GM21717 (cell line): ENCODE results near the gene PBX1.
A peak's percentile ranks its signal among the peaks of the same experiment; 100 is the strongest.

Experiments
- ATAC-seq: cut with Tn5 transposase; IDR thresholded peaks from one replicate; pipeline ENCODE4 v1.9.1; 2021; ENCODE audit warnings: mild to moderate bottlenecking, moderate library complexity; ENCODE audit not compliant: unreplicated experiment

Gene PBX1

DNA sequence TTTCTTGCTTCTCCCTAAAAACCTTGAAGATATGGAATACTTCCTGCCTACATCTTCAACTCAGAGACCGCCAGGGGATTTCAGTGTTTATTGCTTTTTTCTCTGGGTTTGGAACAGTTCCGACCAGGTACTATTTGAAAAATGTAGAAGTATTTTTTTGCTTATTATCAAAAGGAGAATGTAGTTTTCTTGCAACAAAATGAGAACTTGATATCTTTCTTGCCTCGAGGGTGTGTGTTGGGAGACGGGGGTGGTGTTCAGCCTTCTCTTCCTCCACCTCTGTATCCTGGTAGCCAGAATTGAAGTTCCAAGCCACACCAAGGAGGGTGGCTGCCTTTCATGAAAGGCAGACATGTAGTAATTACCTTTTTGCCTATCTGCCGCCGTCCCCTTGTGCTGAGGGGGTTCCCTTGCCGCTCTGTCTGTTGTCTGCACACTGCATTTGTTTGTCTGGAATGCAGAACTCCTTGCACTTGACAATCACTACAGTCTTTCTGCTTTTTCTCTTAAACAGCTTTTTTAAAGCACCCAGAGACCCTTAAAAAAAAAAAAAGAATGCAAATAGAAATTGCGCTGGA lies 212.1 kb downstream of the PBX1 start:
- no peak for ATAC-seq

DNA sequence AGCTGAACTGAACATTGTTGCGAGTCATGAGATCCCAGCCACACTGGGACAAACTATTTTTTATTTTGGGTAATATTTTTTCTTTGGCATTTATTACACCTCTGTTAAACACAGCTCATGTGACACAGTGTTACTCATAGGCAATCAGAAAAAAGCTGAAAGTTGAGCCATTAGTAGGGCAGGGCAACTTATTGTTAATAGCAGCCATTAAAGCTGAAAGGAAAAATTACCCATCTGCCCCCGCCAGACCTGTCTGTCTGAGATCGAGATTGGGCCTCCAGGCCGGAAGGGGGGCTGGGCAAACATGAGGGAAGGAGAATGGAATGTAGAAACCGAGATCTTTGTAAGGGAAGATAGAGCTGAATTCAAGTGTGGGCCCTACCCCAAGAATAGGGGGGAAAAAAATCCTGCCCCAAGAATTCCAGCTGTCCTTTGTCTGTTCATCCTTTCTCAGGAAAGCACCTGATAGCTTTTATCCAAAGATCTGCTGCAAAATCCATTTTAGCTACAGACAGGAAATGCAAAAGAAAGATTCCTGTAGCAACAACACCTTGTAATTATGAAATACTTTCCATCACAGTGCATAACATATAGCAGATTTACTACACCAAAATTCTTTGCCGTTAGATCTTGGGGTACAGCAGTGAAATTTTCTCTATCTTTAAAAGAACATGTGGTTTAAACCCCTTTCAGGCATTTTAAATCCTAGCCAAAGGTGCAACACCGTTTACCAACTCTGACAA lies 212.8 kb downstream of the PBX1 start:
- no peak for ATAC-seq

DNA sequence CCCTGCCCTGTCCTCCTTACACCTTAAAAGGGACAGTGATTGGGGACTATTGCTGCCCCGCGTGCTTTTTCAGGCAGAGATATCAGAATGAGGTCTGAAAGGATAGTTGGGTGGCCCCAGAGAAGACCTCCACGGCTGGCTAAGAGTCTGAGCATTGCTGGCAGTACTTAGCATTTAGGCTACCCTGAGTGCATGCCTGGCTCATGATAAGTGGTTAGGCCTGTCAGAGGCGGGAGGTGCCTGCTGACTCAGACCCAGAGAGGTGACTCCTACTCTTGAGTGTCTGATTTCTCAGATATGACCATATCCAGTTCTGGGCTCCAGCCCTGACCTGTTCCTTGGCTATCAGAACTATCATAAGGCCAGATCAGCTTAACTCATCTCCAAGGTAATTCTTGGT lies 213.7 kb downstream of the PBX1 start:
- peak; percentile 91 for ATAC-seq

DNA sequence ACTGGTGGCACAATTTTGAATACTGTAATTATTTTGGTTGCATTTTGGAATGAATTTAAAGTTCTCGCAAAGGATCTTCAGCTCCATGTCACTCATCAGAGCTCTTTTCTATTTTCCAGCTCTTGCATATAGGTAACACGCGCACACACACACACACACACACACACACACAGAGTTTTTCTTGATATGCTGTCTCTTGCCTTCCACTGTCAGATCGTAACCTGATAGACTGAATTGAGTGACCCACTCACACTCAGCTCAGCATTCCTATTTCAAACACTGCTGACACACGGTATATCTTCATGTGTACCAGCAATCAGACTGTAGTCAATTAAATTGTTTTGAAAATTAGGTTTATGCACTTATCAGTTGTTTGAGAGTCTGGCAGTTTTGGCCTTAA lies 214.1 kb downstream of the PBX1 start:
- no peak for ATAC-seq

DNA sequence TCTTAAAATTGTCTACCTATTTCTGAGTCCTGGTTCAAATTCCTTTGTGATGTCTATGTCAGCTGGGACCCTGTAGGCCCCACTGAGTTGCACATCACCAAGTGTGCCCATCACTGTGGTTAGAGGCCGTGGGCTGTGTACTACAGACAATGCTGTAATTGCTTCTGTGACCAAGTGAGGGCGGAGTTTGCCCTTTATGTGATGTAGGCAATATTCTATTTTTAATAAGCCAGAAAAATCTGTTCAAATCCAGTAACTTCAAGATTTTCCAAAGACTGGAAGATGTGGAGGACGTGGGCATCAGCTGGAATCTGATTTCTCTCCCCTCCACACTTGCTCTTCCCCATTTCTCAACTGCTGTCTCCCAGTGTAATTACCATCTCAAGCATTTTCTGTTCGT lies 215.4 kb downstream of the PBX1 start:
- no peak for ATAC-seq

DNA sequence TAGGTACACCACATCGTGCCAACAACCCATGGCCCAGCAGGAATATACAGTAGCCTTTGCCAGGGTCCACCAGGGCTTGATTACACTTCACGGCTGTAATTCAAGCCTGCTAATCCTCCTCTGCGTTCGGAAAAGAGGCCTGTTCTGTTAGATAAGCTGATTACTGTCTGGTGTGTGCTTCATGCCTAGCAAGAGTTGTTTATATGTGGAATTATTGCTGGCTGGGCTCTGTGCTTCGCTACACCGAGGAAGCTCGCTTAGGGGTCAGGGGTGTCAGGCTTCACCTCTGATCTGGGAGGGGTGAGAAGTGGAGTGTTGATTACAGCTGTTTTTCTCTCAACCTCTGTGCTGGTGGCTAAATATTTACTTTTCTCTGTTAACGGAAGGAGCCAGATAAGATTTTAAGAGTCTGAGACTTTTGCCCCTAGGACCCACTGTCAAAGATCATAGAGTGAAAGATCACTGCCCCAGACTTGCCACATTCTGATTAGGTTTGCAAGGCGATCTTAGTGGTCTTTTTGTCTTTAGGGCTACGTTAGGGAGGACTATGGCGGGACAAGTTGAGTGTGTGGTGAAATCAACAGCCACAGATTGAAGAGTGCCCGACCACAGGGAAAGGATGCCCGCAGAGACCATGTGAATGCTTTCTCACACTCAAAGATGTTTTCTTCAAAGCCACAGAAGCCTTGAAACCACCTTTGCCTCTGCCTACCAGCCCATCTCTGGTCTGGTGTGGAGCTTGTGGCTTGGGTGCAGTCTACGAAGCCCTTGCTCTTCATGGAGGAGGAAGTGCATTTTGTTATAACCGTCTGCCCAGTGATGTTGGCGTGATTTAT lies 216.1 kb downstream of the PBX1 start:
- no peak for ATAC-seq

DNA sequence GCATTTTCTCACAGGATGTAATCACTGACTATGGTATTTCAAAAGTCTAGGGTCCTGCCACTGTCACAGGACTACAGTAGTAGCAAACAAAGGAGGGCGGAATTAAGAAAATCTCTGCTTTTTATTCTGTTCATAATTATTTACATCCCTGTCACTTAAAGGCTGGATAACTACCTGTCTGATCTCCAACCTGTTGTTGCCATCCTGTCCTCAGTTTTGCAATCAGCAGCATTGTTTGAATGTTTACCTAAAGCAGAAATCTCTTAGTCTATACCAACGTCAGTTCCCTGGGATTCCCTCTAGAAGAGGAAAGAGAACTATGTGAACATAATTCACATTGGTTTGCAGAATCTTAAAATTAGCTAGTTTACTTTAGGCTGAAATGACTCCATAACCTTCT lies 218.5 kb downstream of the PBX1 start:
- ATAC-seq, result no peak

DNA sequence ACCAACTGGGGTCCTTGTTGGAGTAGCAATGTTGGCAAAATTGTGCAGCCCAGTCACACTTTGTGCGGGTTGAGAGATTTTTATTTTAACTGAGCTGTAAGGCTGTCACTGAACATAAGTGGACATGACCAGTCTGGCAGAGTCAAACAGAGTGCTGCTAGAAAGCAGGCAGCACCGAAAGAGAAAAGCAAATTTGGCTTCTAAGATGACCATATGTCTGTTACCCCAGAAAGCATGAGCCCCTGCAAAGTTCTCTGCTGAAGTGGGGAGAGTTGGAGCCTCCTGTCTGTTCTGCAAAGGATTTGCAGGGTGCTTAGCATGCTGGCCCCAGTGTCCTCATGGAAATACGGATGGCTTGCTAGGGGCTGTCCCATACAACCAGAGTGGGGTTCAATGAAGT lies 220.4 kb downstream of the PBX1 start:
- ATAC-seq, result no peak

DNA sequence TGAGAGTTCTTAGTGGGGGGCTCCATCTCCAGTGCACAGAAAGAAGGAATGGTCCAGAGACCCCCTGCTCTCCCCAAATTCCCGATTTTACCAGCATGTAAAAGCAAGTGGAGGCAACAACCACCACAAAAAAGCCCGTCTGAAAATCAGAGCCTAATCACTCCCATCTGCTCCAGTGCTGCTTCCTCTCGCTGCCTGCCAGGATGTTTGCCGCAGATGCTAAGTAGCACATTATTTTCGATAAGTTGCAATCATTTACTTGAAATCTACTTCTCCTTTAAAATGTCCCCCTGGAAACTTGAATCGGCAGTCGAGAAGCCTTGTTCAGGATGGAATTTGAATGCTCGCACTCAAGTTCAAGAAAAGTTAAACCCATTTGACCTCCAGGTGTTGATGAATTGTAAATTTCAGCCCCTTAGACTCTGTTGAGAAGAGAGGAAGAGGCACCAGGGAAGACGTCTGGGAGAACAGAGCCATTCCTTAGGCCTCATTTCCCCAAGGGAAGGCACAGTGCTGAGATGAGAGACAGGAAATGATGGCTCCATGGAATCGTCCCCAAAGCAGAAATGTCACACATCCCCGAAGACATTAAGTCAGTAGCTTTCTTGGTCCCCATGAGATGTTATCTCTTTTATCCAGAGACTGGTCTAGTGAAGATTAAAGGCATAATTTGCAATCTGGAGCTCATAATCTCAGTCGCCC lies 221.3 kb downstream of the PBX1 start:
- ATAC-seq, result no peak

DNA sequence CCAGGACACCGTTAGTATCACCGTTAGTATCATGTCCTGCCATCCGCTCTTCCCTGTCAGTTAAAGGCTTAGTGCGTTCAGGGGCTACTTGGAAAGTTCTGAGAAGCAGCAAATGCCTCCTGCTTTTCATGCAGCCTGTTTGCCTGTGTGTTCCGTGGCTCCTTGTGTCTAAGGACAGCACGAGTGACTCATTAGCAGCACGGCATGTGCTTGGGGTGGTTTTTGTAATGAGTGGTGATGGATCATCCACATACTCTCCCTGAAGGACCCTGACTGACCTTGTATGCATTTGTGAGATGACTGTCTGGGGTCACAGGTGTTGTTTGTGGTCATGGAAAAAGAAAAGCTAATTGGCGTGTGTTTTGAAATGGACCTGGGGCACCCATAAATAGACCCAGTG lies 221.9 kb downstream of the PBX1 start:
- no peak for ATAC-seq

DNA sequence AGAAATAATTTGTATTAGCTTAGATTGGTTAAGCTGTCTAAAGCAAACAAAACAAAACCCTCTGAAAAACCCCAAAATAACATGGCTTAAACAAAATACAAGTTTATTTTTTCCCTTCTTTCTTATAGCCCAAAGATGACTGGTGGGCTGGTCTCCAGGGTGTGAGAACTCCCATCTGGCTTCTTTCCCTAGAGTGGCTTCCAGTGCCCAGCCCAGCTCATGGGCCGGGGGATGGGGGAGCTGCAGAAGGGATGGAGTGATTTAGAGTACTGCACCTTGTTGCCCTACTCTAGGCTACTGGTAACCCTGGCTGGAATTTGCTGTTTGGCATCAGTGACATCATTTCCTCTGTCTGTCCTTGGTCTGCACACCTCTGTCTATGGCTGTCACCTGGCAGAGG lies 223.0 kb downstream of the PBX1 start:
- ATAC-seq, result no peak

DNA sequence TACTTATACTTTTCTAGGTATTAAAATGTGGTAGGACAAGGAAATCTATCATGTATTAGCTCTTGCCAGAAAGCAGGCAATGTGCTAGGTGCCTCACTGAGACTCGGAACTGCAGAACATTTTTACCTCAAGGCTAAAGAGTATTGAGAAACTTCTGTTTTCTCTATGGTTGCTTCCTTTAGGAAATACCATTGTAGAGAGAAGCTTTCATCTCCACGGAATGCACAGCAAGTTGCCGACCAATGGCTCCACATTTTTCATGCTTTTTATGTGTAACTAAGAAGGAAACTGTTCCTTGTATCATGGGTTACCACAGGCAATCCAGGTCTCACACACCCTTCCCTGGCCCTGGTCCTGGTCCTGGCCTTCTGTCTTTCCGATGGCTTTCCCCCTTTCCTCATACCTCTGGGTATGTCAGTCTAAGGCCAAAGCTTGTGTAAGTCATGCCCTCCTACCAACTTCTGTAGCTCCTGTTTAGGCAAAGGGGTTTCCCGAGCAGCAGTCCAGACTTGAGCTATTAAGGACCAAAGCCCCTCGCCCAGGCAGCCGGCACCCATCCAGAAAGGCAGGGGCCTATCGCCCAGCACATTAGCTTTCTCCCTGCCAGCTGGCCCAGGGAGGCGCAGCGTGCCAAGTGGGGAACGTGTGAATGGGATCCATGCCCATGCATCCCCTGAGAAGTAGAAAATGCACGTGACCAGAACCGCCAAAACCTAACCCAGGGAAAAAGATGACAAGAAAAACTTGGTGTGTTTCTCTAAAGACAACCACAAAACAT lies 225.0 kb downstream of the PBX1 start:
- ATAC-seq, result no peak

DNA sequence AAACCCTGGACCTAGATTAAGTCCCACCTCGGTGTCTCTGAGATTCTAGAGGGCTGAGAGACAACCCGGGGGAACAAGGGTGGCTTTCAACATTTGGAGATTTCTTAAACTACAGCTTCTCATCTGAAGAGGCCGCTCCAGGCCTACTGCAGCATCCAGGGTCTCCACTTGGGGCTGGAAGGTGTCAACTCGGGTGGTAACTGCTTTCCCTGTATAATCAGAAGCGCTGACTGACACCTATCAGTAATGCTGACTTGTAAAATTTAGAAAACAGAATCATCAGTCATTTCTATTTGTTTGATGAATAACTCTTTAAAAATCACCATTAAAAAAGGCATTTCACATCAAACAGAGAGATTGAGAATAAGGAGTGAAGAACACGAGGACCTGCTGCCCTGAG lies 226.0 kb downstream of the PBX1 start:
- ATAC-seq, result no peak

DNA sequence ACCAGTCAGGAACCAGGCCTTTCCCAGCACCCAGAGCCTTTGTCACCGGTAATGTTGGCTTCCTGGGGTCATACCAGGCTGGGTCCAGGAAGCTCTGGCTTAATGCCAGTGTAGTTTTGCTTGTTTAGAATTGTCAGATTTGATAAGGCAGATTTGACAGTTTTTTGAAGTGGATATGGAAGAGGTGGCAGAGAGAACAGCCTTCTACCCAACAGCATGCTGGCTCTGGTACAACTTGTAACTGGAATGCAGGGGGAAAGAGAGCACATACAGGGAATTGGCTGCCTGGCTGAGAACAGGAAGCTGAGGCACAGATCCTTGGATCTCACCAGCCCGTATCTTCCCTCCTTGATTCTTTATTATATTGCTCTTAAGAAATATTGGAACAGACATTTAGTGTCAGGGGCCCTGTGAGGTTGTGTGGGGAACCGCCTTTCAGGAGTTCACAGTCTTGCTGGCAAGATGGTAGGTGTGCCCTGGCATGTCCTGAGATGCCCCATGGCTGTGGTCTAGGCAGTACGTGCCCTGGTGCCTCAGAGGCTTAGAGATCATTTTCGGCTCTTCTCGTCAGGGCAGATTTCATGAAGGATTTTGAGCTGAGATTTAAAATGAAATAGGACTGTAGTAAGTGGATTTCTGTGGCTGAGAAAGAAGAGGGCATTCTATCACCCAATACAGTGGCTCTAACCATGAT lies 227.0 kb downstream of the PBX1 start:
- no peak for ATAC-seq

DNA sequence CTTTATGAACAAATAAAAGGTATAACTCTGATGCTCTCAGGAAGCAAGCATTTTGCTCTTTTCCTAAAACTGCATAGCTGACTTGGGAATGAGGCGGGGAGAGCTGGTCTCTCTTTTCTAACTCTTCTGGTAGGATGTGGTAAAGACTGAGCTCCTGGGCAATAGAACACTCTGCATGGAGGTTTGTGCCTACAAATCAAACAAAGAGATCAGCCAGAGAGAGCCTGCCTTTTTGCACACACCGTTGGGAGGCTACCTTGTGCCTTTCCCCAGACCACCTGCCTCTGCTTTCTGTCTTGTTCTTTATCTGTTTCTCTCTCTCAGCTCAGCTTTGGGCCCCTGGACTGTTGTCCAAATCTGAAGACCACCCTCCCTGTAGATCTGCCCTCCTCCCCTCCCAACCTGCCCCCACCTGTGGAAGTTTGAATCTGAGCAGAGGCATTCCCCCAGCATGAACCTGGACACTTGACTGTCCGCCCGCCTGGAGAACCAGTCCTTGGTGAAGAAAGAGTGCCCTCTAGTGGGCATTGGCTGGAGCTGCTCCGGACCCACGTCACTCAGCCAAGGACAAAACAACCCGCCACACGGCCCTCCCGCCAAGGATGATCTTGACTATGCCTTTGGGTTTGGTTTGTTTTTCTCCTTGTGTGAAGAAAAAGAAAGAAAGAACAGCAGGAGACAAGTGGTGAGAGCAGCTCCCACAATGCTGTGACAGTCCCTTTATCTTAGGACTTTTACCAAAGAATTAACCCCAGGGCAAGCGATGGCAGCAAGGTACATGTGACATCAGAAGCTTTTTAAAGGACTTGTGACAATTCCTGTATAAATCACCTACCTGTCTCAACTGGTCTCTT lies 228.2 kb downstream of the PBX1 start:
- peak; percentile 98 for ATAC-seq

DNA sequence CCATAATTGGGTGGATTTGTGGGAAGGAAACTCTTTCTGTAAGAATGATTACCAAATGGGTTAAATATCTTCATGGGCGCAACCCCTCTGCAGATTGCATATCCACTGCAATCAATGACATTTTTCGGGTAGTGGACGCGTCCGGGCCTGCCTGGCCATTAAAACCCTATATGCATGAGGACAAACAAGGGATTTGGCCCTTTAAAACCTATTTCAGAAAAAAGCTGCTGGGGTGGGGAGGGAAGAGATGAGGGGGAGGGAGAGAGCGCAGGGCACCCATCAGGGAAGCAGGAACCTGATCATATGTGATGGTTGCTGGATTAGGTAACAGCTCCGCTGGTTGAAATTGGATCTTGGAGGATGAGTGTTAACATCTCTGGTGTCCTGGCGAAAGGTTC lies 228.8 kb downstream of the PBX1 start:
- no peak for ATAC-seq

DNA sequence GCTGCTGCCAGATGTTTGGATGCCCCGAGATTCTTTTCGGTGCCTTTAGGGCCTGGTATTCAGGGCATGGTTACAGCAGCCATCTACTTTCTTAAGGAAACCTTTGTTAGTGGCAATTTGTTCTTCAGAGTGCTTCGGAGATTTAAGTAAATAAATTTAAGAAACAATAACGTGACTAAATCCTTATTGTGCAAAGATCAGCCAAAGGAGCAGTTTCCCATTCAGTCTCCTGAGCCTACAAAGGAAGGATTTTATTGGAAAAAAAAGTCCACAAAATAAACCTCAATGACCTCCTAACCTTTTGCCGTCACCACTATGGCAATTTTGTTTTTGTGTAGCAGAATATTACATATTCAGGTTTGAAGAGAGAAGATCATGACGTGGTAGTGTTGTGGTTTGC lies 231.1 kb downstream of the PBX1 start:
- ATAC-seq, result no peak

DNA sequence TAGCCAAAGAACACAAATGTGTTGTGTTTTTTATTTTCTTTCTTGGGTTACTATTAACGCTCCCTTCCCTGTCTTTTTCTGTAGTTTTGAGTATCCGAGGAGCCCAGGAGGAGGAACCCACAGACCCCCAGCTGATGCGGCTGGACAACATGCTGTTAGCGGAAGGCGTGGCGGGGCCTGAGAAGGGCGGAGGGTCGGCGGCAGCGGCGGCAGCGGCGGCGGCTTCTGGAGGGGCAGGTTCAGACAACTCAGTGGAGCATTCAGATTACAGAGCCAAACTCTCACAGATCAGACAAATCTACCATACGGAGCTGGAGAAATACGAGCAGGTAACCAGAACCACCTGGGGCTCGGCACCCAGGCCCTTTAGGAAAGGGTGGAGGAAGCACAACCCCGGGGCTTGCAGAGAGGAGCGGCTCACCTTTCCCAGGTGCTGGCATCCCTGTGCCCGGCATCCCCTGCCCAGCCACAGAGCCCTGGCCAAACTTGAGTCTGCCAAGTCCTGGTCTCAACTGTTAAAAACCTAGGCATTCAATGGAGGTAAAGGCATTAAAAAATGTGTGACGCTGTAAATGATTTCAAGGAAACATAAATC lies 233.5 kb downstream of the PBX1 start:
- ATAC-seq, result no peak

DNA sequence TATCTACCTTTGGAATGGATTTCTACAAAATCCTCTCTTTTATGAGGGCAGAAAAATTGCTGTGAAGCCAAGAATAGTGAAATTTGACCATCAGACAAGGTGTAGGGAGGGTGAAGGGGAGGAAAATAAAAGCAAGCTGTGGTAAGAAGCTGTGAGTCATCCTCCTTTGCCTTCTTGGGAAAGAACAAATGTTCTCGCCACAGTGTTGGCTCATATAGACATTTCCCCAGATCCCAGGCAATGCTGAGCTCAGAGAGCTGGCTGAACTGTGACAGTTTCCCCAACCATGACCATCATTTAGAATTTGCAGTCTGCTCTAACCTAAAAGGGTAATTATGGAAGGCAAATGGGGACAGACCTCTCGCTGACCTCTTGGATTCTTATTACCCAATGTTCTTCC lies 235.4 kb downstream of the PBX1 start:
- no peak for ATAC-seq
